GM21360 (cell line): Measurements from ENCODE around the gene DMRTB1.

Source experiments
- ATAC-seq: cut with Tn5 transposase; IDR thresholded peaks from one replicate; pipeline ENCODE4 v1.9.1; 2021; ENCODE audit warnings: mild to moderate bottlenecking, moderate library complexity; ENCODE audit not compliant: unreplicated experiment

Gene DMRTB1

DNA sequence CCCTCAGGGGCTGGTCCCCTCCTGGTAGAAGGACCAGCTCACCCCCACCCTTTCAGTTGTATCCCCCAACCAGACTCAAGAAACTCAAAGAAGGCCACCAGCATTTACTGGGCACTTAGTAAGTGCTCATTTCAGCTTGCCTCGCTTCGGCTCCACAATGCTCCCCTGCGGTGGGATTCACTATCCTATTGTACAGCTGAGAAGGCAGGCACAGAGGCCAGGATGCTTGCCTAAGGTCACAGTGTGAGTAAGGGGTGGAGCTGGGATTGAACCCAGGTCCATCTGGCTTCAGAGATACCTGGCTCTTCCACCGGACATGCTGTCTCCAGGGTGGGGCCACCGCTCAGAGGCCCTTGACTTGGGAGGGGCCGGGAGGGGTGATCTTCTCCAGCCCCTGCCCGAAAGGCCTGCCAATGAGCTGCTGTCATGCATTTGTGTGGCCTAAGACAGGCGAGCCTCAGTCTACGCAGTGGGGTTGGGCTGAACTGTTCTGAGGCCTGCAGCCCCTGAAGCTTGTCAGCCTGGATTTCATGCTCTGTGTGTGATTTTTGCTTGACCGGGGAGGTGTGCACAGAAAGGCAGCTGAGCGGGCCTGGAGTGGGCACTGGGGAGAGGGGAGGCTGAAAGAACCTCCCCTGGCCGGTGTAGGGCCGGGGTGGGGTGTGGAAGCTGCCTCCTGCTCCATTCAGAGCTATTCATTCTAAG lies 48.1 kb downstream of the DMRTB1 start:
- ATAC-seq = no peak

GRCh38 chr1:53508056-53508990 lies 49.1 kb downstream of the DMRTB1 start:
- no peak for ATAC-seq

DNA sequence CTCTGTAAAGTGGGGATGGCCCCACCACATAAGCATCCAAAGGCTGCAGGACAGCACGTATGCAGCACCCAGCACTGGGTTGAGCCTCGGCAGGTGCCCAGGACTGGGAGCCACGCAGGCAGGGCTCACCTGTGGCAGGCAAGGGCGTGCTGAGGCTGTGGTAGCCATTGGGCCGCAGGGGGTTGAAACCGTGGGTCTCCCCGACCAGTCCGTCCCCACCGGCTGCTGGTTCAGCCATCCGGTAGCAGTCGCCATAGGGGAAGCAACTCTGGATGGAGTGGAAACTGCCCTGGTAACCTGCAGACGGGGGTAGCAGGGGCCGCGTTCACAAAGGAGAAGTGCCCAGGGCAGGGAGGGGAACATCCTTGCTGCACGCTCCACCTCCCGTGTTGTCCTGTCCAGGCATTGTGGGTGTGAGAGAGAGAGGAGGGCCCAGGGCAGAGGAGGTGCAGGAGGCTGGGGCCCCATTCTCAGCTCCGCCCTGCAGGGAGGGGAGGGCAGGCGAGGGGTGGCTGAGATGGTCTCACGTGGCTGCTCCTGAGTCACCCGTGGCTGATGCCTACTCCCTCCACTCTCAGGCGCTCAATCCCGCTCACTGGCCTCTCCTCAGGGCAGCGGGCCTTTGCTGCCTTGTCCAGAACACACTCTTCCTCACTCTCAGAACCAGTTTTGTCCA lies 49.9 kb downstream of the DMRTB1 start:
- no peak for ATAC-seq

- ATAC-seq = no peak
Measured at GRCh38 chr1:53509775-53510174, 50.6 kb downstream of the DMRTB1 start.

DNA sequence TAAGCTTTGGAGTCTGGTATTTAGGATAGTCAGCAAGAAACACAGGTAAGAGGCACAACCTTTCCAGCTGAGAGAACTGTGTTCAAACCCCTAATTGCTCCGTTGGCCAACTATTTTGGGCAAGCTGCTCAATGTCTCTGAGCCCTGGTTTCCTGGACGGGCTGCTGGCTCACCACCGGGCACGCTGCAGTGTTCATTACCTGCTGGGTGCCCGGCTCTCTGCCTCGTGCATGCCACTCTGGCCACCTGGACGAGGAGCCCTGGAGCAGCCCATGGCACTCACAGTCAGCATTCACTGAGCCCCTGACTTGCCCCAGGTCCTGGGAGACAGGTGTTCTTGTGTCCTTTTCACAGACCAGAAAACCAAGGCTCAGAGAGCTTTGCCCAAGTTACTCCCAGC lies 51.0 kb downstream of the DMRTB1 start:
- ATAC-seq = no peak

- ATAC-seq = no peak
Measured at GRCh38 chr1:53511323-53511932, 52.2 kb downstream of the DMRTB1 start.

DNA sequence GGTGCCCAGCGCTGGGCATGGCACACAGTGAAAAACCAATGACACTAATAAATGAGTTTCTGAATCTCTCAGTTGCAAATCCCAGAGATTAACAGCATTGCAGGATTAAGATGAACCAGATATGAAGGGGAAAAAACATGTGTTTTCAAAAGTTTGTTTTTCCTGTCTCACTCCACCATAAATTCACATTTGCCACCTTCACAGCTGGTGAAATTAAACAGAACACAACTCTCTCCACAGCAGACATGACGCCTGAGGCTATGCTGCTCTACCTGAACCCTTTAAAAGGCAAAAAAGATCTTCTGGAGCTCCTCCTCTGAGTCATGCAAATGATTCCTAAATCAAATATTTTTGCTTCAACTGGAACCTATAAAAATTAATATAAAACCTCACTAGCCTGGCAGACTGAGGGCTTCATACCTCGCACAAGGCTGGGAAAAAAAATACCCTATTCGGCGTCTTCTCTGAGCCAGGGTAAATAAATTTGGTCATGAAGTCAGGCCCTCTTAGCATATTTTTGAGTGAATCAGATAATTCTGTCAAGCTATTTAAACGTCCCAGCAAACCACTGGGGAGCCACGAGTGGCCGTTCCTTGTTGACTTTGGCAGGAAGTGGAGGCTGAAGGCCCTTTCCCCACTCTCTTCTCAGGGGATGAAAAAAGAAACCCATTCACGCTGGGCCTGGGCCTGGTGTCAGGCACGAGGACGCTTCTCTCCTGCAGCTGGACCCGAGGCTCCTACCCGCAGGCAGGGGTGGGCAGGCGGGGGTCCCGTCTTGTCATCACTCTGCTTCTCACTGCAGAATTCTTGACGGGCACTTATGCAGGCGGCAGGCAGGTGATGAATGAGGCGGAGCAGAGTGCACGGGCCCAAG lies 53.0 kb downstream of the DMRTB1 start:
- ATAC-seq = no peak

GRCh38 chr1:53512807-53513755 lies 53.9 kb downstream of the DMRTB1 start:
- no peak for ATAC-seq

- no peak for ATAC-seq
Measured at GRCh38 chr1:53513846-53514245, 54.6 kb downstream of the DMRTB1 start.

DNA sequence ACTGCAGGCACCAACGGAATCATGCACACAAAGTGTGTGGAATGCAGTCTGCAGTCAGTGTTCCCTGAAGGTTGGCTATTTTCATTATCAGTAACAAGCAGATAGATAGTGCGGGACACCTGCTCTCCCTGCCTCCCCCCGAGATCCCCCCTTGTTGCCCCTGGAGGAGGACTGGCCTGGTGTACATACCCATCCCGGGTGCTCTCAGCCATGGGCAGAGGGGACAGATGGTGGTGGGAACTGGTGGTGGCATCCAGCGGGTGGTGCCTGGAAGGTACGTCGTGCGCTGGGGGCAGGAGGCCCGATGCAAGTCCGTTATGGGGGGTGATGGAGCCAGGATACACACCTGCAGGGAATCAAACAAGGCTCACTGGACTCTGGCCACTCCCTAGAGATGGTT lies 55.2 kb downstream of the DMRTB1 start:
- no peak for ATAC-seq

DNA sequence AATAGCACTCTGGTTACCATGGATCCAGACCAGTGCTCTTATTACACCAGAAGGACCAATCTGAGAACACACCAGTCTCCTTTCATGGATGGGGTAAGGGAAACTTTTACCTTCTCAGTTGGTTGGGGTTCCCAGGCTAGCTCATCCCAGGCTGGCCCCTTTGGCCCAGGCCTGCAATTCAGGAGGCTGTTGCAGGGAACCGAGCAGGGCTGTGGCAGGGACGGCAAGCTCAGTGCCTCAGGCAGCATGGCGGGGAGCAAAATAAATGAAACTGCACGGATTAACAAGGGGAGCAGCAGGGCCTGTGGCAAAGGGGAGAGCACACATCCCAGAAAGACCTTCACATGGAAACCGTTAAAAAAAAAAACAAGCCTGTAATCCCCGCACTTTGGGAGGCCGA lies 57.0 kb downstream of the DMRTB1 start:
- no peak for ATAC-seq
